AG09319 (cell line): ENCODE measurements around the gene MKRN2.

ENCODE experiments used
- DNase-seq: peaks from one replicate; pipeline ENCODE4 v3.0.0-alpha.2; 2010; ENCODE audit warnings: low read depth; ENCODE audit errors: extremely low read depth
- TF ChIP-seq, protein P1 (sequence below): IDR thresholded peaks from 2 replicates; pipeline ENCODE4 v1.5.1; 2011; ENCODE audit warnings: low read depth, mild to moderate bottlenecking, inconsistent platforms, low read length, moderate library complexity

The MKRN2 gene

DNA sequence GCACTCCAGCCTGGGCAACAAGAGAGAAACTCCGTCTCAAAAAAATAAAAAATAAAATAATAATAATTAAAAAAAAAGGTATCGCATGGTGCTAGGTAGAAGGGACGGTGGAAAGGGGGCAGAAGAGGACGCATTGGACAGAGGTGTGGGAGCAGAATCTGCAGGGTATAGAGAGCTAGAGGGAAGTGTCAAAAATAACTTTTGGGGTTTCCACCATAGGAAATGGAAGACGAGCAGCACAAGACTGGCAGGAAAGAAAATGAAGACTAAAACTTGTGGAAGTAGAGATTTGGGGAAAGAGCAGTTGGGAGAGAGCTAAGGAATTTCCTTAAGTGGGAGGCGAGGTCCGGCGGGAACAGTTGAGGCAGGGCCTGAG lies 585 bp upstream of the MKRN2 start:
- no peak for DNase-seq
- TF ChIP-seq, protein P1, sequence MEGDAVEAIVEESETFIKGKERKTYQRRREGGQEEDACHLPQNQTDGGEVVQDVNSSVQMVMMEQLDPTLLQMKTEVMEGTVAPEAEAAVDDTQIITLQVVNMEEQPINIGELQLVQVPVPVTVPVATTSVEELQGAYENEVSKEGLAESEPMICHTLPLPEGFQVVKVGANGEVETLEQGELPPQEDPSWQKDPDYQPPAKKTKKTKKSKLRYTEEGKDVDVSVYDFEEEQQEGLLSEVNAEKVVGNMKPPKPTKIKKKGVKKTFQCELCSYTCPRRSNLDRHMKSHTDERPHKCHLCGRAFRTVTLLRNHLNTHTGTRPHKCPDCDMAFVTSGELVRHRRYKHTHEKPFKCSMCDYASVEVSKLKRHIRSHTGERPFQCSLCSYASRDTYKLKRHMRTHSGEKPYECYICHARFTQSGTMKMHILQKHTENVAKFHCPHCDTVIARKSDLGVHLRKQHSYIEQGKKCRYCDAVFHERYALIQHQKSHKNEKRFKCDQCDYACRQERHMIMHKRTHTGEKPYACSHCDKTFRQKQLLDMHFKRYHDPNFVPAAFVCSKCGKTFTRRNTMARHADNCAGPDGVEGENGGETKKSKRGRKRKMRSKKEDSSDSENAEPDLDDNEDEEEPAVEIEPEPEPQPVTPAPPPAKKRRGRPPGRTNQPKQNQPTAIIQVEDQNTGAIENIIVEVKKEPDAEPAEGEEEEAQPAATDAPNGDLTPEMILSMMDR: no peak; the same call in 1 of the 2 replicates

DNA sequence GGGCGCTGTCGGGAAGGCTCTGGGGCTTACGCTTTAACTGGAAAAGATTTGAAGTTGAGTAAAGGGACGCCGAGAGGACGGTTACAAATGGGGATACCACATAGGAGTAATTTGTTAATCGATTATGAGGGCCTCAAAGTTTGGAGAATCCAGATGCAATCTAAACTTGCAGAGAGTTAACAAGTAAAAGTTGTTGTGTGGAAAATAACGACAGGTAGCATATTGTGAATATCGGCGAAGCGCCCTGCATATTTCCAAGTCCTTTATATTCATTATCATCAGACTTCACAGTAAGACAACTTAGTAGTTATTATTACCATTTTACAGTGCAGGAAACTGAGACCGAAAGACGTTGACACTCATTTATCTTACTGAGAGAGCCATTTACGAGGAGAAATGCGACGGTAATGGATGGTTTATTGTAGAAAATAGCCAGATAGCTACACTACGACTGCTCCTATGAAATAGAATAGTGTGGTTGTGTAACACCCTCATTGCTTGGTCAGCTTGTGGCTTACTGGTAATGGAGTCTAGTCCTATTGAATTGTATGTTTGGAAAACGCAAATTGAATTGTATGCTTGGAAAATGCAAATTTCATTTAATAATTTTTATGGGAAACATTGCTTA lies 700 bp downstream of the MKRN2 start:
- DNase-seq: no peak
- TF ChIP-seq, protein P1: no peak

DNA sequence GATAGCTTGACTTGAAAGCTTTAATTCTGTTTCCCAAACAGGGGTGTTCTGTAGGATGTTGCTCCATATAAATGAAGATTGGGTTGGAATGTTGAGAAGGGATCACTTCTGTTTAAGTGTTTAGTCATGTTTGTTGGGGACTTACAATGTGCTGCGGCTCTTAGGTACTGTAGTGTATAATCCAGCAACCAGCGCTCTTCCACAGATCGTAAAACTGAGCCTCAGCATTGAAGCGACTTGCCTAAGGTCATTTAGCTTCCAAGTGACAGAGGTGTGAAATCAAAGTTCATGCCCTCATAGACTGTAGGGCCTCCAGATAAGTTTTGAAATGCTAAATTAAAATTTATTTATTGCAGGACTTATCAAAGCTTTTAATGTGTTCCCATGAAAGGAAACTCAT lies 1.8 kb downstream of the MKRN2 start:
- TF ChIP-seq, protein P1: no peak

DNA sequence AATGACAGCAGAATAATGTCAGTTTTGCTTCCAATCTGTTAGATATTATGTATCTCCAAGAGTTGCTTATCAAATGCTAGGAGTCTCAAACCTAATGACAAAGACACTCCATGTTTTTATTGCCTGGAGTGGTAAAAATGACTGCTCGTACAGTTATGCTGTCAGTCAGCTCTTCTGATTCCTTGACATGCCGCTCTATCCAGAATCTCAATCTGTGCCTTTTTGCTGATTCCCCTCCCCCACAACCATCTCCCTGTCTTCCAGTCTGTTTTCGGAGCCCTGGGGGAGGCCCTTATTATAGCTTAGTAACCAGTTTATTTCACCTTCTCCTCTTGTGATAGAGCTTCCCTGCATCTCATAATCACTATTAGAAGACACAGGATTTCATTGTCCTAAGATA lies 2.6 kb downstream of the MKRN2 start:
- no peak for DNase-seq
- TF ChIP-seq, protein P1: no peak

More for the DNA sequence above, 1.8 kb downstream of the MKRN2 start:
- no peak for DNase-seq

DNA sequence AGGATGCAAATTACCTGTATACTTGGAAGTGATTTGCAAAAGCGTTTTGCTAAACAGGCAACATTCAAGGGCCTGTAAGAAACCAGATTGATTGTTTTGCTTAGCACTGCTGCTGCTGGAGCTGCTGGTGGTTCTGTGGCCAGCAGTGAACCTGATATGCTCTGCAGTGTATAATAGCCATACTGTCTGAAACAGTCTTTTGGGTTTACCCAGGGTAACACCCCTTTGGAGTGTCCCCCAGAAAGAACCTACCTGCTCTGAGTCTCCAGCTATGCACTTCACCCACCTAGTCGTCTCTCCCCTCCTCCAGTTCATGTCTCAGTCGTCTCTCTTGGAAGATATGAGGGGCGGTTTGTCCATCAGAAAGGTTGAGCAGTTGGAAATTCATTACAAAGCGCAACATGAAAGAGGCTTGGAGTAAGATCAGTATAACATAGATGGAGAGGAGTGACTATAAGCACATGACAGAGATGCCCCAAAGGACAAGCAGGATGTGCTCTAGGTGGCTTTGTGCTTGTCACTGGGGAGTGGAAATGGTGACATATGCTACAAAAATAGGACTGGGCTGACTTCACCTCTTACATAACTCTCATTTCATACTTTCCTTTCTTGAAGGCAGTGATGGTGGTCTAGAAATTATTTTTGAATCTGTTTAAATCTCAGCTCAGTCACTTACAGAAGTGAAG lies 3.8 kb downstream of the MKRN2 start:
- TF ChIP-seq, protein P1: no peak
- no peak for DNase-seq

DNA sequence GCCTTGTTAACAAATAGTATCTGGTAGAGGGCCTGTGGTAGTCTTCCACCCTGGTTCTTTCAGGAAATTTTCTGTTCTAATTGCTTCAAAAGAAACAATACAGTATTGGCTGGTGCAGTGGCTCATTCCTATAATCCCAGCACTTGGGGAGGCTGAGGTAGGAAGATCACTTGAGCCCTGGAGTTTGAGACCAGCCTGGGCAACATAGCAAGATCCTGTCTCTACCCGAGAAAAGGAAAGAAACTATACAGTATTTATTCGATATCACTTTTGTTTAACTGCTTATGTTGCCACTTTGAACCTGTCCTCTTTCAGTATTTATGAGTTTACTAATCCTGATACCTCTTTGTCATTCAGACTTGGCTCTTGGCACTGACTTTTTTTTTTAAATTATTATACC lies 4.5 kb downstream of the MKRN2 start:
- DNase-seq: no peak
- TF ChIP-seq, protein P1: no peak

DNA sequence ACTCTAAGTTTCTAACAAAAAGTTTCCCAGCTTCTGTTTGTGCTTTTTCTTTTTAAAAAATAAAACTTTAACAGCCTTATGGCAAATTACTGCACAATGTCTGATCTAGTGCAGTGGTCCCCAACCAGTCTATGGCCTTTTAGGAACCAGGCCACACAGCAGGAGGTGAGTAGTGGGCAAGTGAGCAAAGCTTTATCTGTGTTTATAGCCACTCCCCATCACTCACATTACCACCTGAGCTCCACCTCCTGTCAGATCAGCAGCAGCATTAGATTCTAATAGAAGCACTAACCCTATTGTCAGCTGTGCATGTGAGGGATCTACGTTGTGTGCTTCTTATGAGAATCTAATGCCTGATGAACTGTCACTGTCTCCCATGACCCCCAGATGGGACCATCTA lies 5.6 kb downstream of the MKRN2 start:
- no peak for DNase-seq
- TF ChIP-seq, protein P1: no peak
